BE2C (cell line): ENCODE measurements around the gene PRSS38.
"Not testable (repeated sequence)": the region's sequence is repeated elsewhere in the genome, so short reads cannot be mapped to it uniquely, and the experiment has no call there.

Source experiments
- DNase-seq: peaks from one replicate; pipeline ENCODE4 v3.0.0-alpha.2; 2020
- H3K27me3 ChIP-seq: fragments of 250-450 bp; sonication (Bioruptor Pico); 2 replicates; pipeline ENCODE4 v1.5.1; 2020; ENCODE audit warnings: mild to moderate bottlenecking
- H3K36me3 ChIP-seq: fragments of 250-450 bp; sonication (Bioruptor Pico); 2 replicates; pipeline ENCODE4 v1.5.1; 2020; ENCODE audit warnings: mild to moderate bottlenecking
- H3K4me1 ChIP-seq: fragments of 250-450 bp; sonication (Bioruptor Pico); 2 replicates; pipeline ENCODE4 v1.5.1; 2020
- H3K4me3 ChIP-seq: 2 replicates; pipeline ENCODE4 v1.5.1; 2011; ENCODE audit warnings: low read depth, low read length
- H3K9me3 ChIP-seq: fragments of 250-450 bp; sonication (Bioruptor Pico); 2 replicates; pipeline ENCODE4 v1.5.1; 2020
- TF ChIP-seq, protein P1 (sequence below): IDR thresholded peaks from 2 replicates; pipeline ENCODE4 v1.5.1; 2012; ENCODE audit warnings: mild to moderate bottlenecking, low read depth, low read length

The PRSS38 gene

DNA sequence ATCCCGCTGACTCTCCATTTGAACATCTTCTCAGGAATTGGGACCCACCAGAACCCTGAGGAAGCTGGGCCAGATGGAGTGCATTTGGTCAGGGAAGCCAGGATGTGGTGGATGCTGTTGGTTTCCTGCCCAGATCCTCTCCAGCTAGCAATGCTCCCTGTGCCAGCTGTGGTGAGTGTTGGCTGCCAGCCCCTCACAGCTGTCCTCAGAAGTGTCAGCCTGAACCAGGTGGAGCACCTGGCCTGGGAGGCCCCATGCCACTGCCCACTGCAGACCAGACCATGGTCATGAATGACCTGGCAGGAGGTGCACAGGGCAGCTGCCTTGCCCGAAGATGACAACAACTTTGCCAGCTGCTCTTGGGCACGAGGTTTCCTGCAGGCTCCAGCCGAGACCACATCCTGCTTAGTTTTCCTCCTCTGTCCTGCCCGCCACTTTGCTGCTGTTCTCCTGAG, 54.4 kb downstream of the PRSS38 start:
- DNase-seq: no peak
- TF ChIP-seq, protein P1, sequence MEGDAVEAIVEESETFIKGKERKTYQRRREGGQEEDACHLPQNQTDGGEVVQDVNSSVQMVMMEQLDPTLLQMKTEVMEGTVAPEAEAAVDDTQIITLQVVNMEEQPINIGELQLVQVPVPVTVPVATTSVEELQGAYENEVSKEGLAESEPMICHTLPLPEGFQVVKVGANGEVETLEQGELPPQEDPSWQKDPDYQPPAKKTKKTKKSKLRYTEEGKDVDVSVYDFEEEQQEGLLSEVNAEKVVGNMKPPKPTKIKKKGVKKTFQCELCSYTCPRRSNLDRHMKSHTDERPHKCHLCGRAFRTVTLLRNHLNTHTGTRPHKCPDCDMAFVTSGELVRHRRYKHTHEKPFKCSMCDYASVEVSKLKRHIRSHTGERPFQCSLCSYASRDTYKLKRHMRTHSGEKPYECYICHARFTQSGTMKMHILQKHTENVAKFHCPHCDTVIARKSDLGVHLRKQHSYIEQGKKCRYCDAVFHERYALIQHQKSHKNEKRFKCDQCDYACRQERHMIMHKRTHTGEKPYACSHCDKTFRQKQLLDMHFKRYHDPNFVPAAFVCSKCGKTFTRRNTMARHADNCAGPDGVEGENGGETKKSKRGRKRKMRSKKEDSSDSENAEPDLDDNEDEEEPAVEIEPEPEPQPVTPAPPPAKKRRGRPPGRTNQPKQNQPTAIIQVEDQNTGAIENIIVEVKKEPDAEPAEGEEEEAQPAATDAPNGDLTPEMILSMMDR: no peak
- Histone ChIP-seq H3K4me3 (no peak overlapping the region), H3K36me3 (no peaks in the 10 kb centered on the region), H3K27me3 (no peaks in the 10 kb centered on the region), H3K4me1 (no peaks in the 10 kb centered on the region), H3K9me3 (no peaks in the 10 kb centered on the region)

DNA sequence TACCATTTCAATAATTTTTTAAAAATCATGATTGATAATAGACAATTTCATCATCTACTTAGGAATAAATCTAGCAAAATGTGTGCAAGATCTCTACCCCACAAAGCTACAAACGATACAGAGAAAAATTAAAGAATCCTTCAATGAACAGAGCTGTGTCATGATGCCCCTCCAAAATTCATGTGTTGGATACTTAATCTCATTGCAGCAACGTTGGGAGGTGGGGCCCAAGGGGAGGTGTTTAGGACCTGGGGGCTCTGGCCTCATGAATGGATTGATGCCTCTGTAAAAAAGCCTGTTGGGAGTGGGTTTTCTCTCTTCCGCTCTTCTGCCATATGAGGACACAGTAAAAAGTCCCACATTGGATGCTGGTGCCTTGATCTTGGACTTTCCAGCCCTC, 54.9 kb downstream of the PRSS38 start:
- no peaks in the 10 kb centered on the region for H3K9me3 ChIP-seq
- H3K36me3 ChIP-seq: no peaks in the 10 kb centered on the region
- H3K27me3 ChIP-seq: no peaks in the 10 kb centered on the region
- TF ChIP-seq, protein P1: no peak
- no peaks in the 10 kb centered on the region for H3K4me1 ChIP-seq
- no peak overlapping the region for H3K4me3 ChIP-seq
- DNase-seq: no peak

DNA sequence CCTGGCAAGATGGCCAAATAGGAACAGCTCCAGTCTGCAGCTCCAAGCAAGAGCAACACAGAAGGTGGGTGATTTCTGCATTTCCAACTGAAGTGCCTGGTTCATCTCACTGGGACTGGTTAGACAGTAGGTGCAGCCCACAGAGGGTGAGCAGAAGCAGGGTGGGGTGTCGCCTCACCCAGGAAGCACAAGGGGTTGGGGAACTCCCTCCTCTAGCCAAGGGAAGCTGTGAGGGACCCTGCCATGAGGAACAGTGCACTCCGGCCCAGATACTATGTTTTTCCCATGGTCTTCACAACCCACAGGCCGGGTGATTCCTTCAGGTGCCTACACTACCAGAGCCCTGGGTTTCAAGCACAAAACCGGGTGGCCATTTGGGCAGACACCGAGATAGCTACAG, 56.4 kb downstream of the PRSS38 start:
- not testable (repeated sequence) for H3K9me3 ChIP-seq, H3K4me1 ChIP-seq, H3K27me3 ChIP-seq, H3K4me3 ChIP-seq, H3K36me3 ChIP-seq, DNase-seq

DNA sequence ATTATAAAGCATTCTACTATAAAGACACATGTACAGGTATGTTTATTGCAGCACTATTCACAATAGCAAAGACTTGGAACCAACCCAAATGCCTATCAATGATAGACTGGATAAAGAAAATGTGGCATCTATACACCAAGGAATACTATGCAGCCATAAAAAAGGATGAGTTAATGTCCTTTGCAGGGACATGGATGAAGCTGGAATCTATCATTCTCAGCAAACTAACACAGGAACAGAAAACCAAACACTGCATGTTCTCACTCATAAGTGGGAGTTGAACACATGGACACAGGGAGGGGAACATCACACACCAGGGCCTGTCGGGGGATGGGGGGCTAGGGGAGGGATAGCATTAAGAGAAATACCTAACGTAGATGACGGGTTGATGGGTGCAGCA, 62.3 kb downstream of the PRSS38 start:
- not testable (repeated sequence) for H3K9me3 ChIP-seq, H3K36me3 ChIP-seq, DNase-seq, H3K27me3 ChIP-seq, H3K4me3 ChIP-seq, H3K4me1 ChIP-seq

DNA sequence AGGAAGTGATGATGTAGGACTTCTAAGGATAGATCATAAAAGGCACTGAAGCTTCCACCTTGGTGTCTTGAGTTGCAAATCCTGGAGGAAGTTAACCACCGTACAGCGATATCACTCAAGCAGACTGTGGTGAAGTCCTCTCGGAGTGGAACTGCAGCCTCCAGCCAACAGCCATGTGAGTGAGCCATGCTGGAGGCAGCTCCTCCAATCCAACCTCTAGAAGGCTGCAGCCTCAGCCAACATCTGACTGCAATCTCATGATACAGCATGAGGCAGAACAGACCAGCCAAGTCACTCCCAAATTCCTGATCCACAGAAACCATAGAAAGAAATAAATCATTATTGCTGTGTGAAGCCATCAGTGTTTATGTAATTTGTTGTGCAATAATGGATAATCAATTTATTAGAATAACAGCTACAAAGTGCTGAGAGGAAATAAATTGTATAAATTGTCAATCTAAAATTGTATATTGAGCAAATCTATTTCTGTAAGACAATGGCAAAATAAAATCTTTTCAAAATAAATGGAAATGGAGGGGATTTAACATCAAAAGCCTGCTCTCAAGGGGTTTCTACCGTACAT, 65.0 kb downstream of the PRSS38 start:
- Histone ChIP-seq H3K27me3 (no peaks in the 10 kb centered on the region; the same call in 1 of the 2 replicates), H3K4me1 (no peaks in the 10 kb centered on the region)
- TF ChIP-seq, protein P1: no peak

DNA sequence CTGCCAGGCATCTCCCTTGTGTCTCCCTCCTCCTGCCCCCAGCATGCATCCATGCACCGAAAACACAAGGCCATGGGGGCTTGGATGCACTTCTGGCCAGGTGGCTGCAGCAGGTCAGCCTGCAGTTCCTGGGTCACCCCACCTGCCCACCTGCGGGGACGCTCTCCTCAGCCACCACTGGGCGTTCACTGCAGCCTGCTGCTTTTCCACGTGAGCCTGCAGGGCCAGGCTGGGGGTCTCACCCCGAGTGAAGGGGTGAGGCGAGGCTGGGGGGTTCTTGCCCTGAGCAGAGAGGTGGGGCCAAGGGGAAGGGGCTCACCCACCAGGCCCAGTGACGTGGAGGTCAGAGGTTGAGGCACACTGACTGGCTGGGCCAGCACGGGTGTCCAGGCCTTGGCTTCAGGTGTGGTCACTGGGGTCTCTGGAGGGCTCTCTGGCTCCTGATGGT, 67.6 kb downstream of the PRSS38 start:
- Histone ChIP-seq H3K27me3 (no peaks in the 10 kb centered on the region; the same call in 1 of the 2 replicates), H3K36me3 (no peaks in the 10 kb centered on the region), H3K4me3 (no peak overlapping the region), H3K9me3 (no peaks in the 10 kb centered on the region), H3K4me1 (no peaks in the 10 kb centered on the region)
- peak; percentile 2 for DNase-seq
- TF ChIP-seq, protein P1: no peak

More for the DNA sequence above, 65.0 kb downstream of the PRSS38 start:
- Histone ChIP-seq H3K4me3 (no peak overlapping the region), H3K36me3 (no peaks in the 10 kb centered on the region), H3K9me3 (no peaks in the 10 kb centered on the region)
- no peak for DNase-seq

DNA sequence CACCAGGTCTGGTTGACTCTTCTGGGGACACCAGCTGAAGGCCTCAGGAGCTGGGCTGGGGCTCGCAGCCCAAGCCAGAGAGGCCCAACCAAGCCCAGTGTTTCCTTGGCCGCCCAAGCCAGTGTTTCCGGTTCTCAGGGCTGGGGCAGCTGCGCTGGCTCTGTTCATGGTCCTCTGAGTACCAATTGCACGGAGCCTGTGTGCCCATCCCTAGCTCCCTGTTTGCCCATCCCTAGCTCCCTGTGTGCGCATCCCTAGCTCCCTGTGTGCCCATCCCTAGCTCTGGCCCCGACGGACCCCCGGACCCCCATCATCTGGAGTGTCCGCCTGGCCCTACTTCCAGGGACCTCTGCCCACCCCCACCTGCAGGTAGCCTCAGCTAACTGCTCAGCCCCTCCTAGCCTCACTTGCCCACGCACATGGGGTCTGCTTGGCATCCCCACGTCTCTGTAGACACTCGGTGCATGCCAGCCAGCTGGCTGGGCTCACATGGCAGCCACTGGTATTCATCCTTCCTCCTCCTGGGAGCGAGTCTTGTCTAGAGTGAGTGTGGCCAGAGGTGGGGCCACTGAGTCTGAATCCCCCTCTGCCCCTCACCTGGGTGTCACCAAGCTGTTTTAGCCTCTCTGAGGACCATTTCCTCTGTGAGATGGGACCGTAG, 68.3 kb downstream of the PRSS38 start:
- Histone ChIP-seq H3K27me3 (no peaks in the 10 kb centered on the region; the same call in 1 of the 2 replicates), H3K4me1 (no peaks in the 10 kb centered on the region), H3K4me3 (no peak overlapping the region), H3K36me3 (no peaks in the 10 kb centered on the region), H3K9me3 (no peaks in the 10 kb centered on the region)
- TF ChIP-seq, protein P1: no peak
- DNase-seq: no peak
